Testis (tissue), 2 donors: Measurements from ENCODE around the gene ADCY2.

Experiments used
- CTCF ChIP-seq, 3 experiments: fragments of 450-650 bp in 2 of 3; fragments of 200-600 bp in 1 of 3; sonication (generic) in 1 of 3; IDR thresholded peaks; one replicate each; pipeline ENCODE4 v1.5.1; 2016 to 2019; ENCODE audit warnings: antibody characterized with exemption in 3 of 3, mild to moderate bottlenecking in 2 of 3, moderate library complexity in 1 of 3
- POLR2A ChIP-seq: fragments of 450-650 bp; IDR thresholded peaks from one replicate; pipeline ENCODE4 v1.6.1; 2017; ENCODE audit warnings: antibody characterized with exemption, mild to moderate bottlenecking, moderate library complexity

DNA sequence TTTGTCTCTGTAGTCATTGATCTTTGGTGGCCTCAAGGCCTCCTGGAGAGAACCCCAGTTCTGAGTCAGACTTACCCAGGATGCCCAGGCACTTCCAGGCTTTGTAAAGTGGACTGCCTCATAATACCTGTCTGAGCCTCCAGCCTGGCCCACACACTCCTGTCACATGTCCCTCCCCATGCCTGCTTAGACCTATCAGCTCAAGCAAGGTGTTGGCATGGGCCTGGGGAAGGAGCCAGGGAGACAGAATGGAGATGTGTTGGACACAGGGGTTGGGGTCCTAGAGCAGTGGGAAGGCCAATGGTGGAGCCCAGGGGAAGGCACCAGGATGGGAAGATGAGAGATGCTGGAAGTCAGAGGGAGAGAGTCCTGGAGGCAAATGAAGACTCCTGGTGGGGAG, 318.8 kb downstream of the ADCY2 start:
- TF ChIP-seq CTCF (IDR thresholded peaks at IDR 0.05) (no peak), POLR2A (no peak)
